Cardiac muscle cell (in vitro differentiated cells and primary cell): Measurements from ENCODE around the gene FGA. TPM values are rescaled to one million over a fixed set of nuclear protein-coding genes. Genes with fewer than 3 reads are reported as not detected.

ENCODE experiments used
- DNase-seq, 2 donors: peaks; one replicate each; pipeline versions ENCODE4 v3.0.0 to v3.0.0-alpha.2; 2010 to 2017; ENCODE audit warnings: low read depth in 1 of 2, low spot score in 1 of 2
- H3K27ac ChIP-seq: fragments of 200-600 bp; sonication (generic); 2 replicates; pipeline ENCODE4 v1.5.1; 2016
- H3K27me3 ChIP-seq: fragments of 200-600 bp; sonication (generic); 2 replicates; pipeline ENCODE4 v1.6.0; 2016; ENCODE audit warnings: control low read depth
- H3K36me3 ChIP-seq: fragments of 200-600 bp; sonication (generic); 2 replicates; pipeline ENCODE4 v1.5.1; 2016; ENCODE audit warnings: control low read depth
- H3K4me1 ChIP-seq: fragments of 200-600 bp; sonication (generic); 2 replicates; pipeline ENCODE4 v1.8.1; 2017; ENCODE audit warnings: low read depth, mild to moderate bottlenecking, mixed run types
- H3K4me3 ChIP-seq: fragments of 200-600 bp; sonication (generic); 2 replicates; pipeline ENCODE4 v1.5.1; 2016; ENCODE audit warnings: mild to moderate bottlenecking
- H3K9me3 ChIP-seq: fragments of 200-600 bp; sonication (generic); 2 replicates; pipeline ENCODE4 v1.5.1; 2017; ENCODE audit warnings: low read depth, mild to moderate bottlenecking, control low read depth
- polyA plus RNA-seq: library from polyadenylated mRNA; unstranded; fragments of >200 nt; fragmentation: Nextera tagmentation; extraction: Ambion mirVana; gene quantifications from 2 replicates; pipeline ENCODE4 v1.2.1, GENCODE V29; 2016
- total RNA-seq: library from RNA; depleted of rRNA; stranded (reverse); fragments of >200 nt; gene quantifications from 2 replicates; pipeline ENCODE4 v1.2.3, GENCODE V29; 2016
- TF ChIP-seq, protein P1 (sequence below): IDR thresholded peaks from 2 replicates; pipeline ENCODE4 v1.5.1; 2012; ENCODE audit warnings: low read depth, mild to moderate bottlenecking, low read length

The FGA gene
- total and polyA plus RNA-seq, 2 experiments from 2014 or later: 0.31 TPM; not detected in 1

DNA sequence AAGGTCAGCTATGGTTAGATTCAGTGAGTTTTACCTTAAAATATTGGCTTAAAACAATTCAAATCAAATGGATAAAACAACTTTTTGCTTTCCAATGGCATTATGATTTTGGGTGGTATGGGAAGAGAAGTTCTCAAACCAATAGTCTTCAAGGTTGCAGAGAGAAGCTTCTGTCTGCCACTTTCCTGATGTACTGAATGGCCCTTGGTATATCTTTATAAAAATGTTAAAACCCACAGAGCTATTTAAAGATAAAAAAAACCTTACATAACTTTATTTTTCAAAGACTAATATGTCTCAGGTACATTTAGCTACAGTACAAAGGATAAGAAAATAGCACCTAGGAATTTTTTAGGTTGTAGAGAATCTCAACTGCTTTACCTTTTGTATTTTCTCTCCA lies 6.9 kb downstream of the FGA start:
- H3K27me3 ChIP-seq: no peaks in the 10 kb centered on the region
- TF ChIP-seq, protein P1, sequence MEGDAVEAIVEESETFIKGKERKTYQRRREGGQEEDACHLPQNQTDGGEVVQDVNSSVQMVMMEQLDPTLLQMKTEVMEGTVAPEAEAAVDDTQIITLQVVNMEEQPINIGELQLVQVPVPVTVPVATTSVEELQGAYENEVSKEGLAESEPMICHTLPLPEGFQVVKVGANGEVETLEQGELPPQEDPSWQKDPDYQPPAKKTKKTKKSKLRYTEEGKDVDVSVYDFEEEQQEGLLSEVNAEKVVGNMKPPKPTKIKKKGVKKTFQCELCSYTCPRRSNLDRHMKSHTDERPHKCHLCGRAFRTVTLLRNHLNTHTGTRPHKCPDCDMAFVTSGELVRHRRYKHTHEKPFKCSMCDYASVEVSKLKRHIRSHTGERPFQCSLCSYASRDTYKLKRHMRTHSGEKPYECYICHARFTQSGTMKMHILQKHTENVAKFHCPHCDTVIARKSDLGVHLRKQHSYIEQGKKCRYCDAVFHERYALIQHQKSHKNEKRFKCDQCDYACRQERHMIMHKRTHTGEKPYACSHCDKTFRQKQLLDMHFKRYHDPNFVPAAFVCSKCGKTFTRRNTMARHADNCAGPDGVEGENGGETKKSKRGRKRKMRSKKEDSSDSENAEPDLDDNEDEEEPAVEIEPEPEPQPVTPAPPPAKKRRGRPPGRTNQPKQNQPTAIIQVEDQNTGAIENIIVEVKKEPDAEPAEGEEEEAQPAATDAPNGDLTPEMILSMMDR: no peak
- no peak overlapping the region for H3K27ac ChIP-seq
- no peak for DNase-seq
- no peaks in the 10 kb centered on the region for H3K9me3 ChIP-seq
- H3K36me3 ChIP-seq: no peaks in the 10 kb centered on the region
- H3K4me1 ChIP-seq: no peaks in the 10 kb centered on the region
- no peak overlapping the region for H3K4me3 ChIP-seq

DNA sequence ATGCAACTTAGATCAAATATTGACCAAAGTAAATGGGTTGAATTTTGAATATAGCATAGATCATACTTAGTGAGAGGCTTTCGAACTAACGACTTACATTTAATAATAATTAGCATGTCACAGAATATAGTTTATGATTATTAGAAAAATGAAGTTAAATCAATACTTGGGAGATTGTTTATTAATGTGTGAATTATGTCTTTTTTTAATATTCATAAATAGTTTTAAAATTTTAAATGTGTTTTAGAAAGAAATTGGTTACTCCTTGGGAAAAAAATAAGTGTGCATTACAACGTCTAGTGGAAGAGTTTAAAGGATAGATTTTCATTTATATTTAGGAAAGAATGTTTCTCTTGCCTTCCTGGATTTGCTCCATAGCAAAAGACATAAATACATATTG lies 7.3 kb downstream of the FGA start:
- H3K27me3 ChIP-seq: no peaks in the 10 kb centered on the region

DNA sequence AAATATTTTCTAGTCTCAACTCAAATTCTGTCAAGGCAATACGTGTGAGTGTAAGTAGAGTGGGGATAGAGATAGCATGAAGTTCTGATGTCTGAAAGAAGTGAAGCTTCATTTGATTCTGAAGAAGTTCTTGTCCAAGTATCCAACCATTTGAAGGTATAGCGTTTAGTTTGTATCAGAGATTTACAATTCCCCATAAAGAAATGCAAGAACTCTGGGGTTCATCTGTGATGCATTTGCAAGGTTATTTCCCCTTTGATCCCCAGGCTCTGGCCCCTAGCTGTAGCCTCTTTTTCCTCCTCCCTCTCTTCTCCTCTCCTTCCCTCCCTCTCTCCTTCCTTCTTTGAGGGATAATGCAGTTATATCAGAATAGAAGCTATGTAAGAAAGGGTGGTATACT lies 7.8 kb downstream of the FGA start:
- Histone ChIP-seq H3K4me3 (no peak overlapping the region), H3K4me1 (no peaks in the 10 kb centered on the region), H3K27ac (no peak overlapping the region), H3K36me3 (no peaks in the 10 kb centered on the region), H3K27me3 (no peaks in the 10 kb centered on the region), H3K9me3 (no peaks in the 10 kb centered on the region)
- DNase-seq: no peak
- TF ChIP-seq, protein P1: no peak

More for the DNA sequence above, 7.3 kb downstream of the FGA start:
- Histone ChIP-seq H3K9me3 (no peaks in the 10 kb centered on the region), H3K4me1 (no peaks in the 10 kb centered on the region), H3K36me3 (no peaks in the 10 kb centered on the region), H3K4me3 (no peak overlapping the region), H3K27ac (no peak overlapping the region)
- no peak for DNase-seq
- TF ChIP-seq, protein P1: no peak

DNA sequence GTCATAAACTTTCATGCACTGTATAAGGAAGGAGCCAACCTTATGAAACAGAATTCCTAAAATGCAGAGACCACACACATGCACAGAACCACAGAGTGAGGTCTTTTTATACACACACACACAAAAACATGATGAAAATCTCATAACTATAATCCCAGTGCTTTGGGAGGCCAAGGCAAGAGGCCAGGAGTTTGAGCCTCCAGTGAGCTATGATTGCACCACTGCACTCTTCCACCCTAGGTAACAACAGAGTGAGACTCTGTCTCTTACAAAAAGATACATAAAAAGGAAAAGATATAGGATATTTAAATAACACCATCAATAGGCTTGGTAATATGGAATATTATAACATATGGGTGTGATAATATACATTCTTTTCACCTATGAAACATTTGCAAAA lies 10.6 kb downstream of the FGA start:
- H3K36me3 ChIP-seq: no peaks in the 10 kb centered on the region
- H3K4me1 ChIP-seq: no peaks in the 10 kb centered on the region
- H3K4me3 ChIP-seq: no peak overlapping the region
- no peak for DNase-seq
- no peak overlapping the region for H3K27ac ChIP-seq
- TF ChIP-seq, protein P1: no peak
- H3K27me3 ChIP-seq: no peaks in the 10 kb centered on the region
- H3K9me3 ChIP-seq: no peaks in the 10 kb centered on the region

DNA sequence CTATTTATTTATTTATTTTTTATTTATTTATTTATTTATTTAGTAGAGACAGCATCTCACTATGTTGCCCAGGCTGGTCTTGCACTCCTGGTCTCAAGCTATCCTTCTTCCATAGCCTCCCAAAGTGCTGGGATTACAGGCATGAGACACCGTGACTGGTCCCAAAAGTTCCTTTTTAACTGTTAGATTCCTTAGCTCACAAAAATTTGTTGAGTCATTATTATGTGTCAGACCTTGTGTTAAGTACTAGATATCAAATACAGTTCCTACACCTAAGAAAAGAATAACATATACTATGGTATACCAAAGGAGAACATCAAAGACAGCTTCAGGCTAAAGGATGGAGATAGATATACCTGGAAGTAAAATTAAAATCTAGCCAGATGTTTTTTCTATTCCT lies 11.6 kb downstream of the FGA start:
- Histone ChIP-seq H3K4me1 (no peaks in the 10 kb centered on the region), H3K9me3 (no peaks in the 10 kb centered on the region), H3K4me3 (no peak overlapping the region), H3K36me3 (no peaks in the 10 kb centered on the region), H3K27me3 (no peaks in the 10 kb centered on the region), H3K27ac (no peak overlapping the region)
- TF ChIP-seq, protein P1: no peak
- no peak for DNase-seq

DNA sequence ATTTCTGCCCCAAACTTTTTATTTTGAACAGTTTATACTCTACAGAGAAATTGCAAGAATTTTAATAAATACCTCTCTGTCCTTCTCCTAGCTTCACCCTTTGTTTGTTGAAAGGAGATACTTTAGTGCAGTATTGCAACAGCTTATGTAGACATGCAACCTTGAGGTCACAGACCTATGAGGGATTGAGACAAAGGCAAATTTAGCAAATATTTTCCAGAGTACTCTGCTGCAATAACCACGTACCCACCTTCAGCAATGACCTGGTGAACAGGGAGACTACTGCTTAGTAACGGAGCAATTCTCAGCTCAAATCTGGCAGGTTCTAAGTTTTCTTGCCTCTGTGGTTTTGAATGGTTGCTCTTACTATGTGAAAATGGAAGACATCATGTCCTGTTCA lies 13.2 kb downstream of the FGA start:
- Histone ChIP-seq H3K4me3 (no peak overlapping the region), H3K9me3 (no peaks in the 10 kb centered on the region), H3K27me3 (no peaks in the 10 kb centered on the region), H3K4me1 (no peaks in the 10 kb centered on the region), H3K27ac (no peak overlapping the region), H3K36me3 (no peaks in the 10 kb centered on the region)
- DNase-seq: no peak
- TF ChIP-seq, protein P1: no peak
